Peyer's patch (tissue), 4 donors: ENCODE results near the gene IRF4.

ENCODE experiments used
- POLR2A ChIP-seq, 2 donors: fragments of 450-650 bp; IDR thresholded peaks; one replicate each; pipeline ENCODE4 v1.5.1; 2017; ENCODE audit warnings: antibody characterized with exemption in 2 of 2, mild to moderate bottlenecking in 2 of 2, moderate library complexity in 2 of 2
- TF ChIP-seq, protein P1 (sequence below), 6 experiments: fragments of 450-650 bp in 4 of 6; fragments of 200-600 bp in 2 of 6; sonication (generic) in 1 of 6; IDR thresholded peaks; one replicate each; pipeline ENCODE4 v1.5.1; 2017 to 2019; ENCODE audit warnings: antibody characterized with exemption in 6 of 6, mild to moderate bottlenecking in 3 of 6, moderate library complexity in 1 of 6

DNA sequence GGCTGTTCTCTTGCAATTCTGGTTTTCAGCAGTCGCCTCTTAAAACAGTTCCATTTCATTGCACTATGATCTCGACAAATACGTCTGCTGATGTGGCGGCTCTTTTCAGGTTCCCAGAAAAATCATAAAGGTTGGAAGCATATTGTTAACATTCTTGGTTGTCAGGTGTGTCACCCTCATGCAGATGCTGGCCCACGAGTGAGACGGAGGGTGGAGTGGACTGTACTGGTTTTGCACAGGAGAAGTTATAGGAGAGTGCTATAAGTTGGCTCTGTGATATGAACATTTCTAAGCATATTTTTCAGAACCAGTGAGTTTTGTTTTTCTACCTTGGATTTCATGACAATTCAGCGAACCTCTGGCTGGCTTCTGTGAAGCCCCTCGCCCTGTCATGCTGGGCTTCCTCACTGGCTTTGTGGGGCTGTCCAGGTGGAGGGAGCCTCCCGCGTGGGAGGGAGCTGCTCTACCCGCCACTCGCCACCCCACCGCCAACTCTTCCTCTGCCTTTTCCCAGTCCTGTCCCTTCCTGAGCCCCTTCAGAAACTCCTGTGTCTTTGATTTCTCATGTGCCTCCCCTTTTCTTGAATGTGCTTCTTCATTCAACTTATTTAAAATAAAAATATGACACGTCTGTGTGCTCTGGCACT lies 10.6 kb downstream of the IRF4 start:
- TF ChIP-seq, protein P1, sequence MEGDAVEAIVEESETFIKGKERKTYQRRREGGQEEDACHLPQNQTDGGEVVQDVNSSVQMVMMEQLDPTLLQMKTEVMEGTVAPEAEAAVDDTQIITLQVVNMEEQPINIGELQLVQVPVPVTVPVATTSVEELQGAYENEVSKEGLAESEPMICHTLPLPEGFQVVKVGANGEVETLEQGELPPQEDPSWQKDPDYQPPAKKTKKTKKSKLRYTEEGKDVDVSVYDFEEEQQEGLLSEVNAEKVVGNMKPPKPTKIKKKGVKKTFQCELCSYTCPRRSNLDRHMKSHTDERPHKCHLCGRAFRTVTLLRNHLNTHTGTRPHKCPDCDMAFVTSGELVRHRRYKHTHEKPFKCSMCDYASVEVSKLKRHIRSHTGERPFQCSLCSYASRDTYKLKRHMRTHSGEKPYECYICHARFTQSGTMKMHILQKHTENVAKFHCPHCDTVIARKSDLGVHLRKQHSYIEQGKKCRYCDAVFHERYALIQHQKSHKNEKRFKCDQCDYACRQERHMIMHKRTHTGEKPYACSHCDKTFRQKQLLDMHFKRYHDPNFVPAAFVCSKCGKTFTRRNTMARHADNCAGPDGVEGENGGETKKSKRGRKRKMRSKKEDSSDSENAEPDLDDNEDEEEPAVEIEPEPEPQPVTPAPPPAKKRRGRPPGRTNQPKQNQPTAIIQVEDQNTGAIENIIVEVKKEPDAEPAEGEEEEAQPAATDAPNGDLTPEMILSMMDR (IDR thresholded peaks at IDR 0.05) = no peak
- TF ChIP-seq POLR2A (IDR thresholded peaks at IDR 0.05) = no peak
